Activated T-helper 17 cell treated with anti-CD3 and anti-CD28 coated beads, Interleukin-2, amount 50 U/mL, for 72 hours (primary cell): ENCODE measurements around the gene BRD7. TPM values are rescaled to one million over a fixed set of nuclear protein-coding genes. Genes with fewer than 3 reads are reported as not detected.
"Not testable (repeated sequence)": the region's sequence is repeated elsewhere in the genome, so short reads cannot be mapped to it uniquely, and the experiment has no call there.

ENCODE experiments used
- ATAC-seq: fragments of 150-1000 bp; cut with Tn5 transposase; replicated peaks from 2 replicates; pipeline ENCODE4 v1.10.0; 2021; ENCODE audit warnings: mild to moderate bottlenecking, moderate library complexity
- H3K27ac Mint-ChIP-seq: one replicate; pipeline ENCODE4 v1.8.0; 2022; ENCODE audit warnings: mixed read lengths
- H3K27me3 Mint-ChIP-seq: one replicate; pipeline ENCODE4 v1.8.0; 2022; ENCODE audit warnings: mixed read lengths
- H3K36me3 Mint-ChIP-seq: one replicate; pipeline ENCODE4 v1.8.0; 2022; ENCODE audit warnings: low read depth, mild to moderate bottlenecking, mixed read lengths
- H3K4me1 Mint-ChIP-seq: one replicate; pipeline ENCODE4 v1.8.0; 2022; ENCODE audit warnings: mixed read lengths
- H3K4me3 Mint-ChIP-seq: one replicate; pipeline ENCODE4 v1.8.0; 2022; ENCODE audit warnings: mild to moderate bottlenecking, mixed read lengths
- H3K9me3 Mint-ChIP-seq: one replicate; pipeline ENCODE4 v1.8.0; 2022; ENCODE audit warnings: mixed read lengths
- total RNA-seq, 2 donors: library from RNA; stranded (reverse); gene quantifications; one replicate each; pipeline ENCODE4 v1.2.3, GENCODE V29; 2022

Gene BRD7
- total RNA-seq, 2 donors from 2014 or later: 53.5 to 63.9 TPM

- no peak overlapping the region for H3K4me3 Mint-ChIP-seq
- no peaks in the 10 kb centered on the region for H3K9me3 Mint-ChIP-seq
- H3K36me3 Mint-ChIP-seq: peaks cover 95% of the 10 kb centered on the region
- H3K4me1 Mint-ChIP-seq: peaks cover 22% of the 10 kb centered on the region
- ATAC-seq: no peak
- peak overlapping the region; percentile 39 for H3K27ac Mint-ChIP-seq
- no peaks in the 10 kb centered on the region for H3K27me3 Mint-ChIP-seq
Observed at GRCh38 chr16:50354629-50355456, 13.9 kb downstream of the BRD7 start.

GRCh38 chr16:50354082-50354481 is 14.7 kb downstream of the BRD7 start:
- H3K4me3 Mint-ChIP-seq: no peak overlapping the region
- H3K36me3 Mint-ChIP-seq: peaks cover 95% of the 10 kb centered on the region
- peaks cover 16% of the 10 kb centered on the region for H3K4me1 Mint-ChIP-seq
- H3K27me3 Mint-ChIP-seq: no peaks in the 10 kb centered on the region
- H3K27ac Mint-ChIP-seq: no peak overlapping the region
- H3K9me3 Mint-ChIP-seq: no peaks in the 10 kb centered on the region
- no peak for ATAC-seq

DNA sequence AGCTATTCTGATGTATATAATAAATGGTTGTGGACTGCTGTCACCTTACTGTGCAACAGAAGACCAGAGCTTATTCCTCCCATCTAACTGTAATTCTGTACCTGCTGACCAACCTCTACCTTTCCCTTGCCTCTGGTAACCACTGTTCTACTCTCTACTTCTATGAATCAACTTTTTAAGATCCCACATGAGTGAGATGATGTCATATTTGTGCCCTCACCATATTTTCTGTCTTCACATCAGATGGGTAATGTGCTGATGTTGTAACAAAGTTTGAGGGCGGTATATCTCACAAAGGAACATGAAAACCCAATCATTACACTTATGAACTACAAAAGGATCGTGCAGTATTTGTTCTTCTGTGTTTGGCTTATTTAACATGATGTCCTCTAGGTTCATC is 16.8 kb downstream of the BRD7 start:
- no peaks in the 10 kb centered on the region for H3K9me3 Mint-ChIP-seq
- no peak overlapping the region for H3K27ac Mint-ChIP-seq
- peak; percentile 92 for ATAC-seq
- H3K36me3 Mint-ChIP-seq: peaks cover 95% of the 10 kb centered on the region
- H3K27me3 Mint-ChIP-seq: no peaks in the 10 kb centered on the region
- no peak overlapping the region for H3K4me3 Mint-ChIP-seq
- H3K4me1 Mint-ChIP-seq: peaks cover 21% of the 10 kb centered on the region

- Mint-ChIP-seq H3K4me3 (no peak overlapping the region), H3K27ac (no peak overlapping the region), H3K4me1 (peaks cover 25% of the 10 kb centered on the region), H3K9me3 (no peaks in the 10 kb centered on the region), H3K27me3 (no peaks in the 10 kb centered on the region), H3K36me3 (peaks cover 100% of the 10 kb centered on the region)
- peak; percentile 39 for ATAC-seq
Observed at GRCh38 chr16:50351116-50351515, 17.7 kb downstream of the BRD7 start.

- H3K4me3 Mint-ChIP-seq, H3K27me3 Mint-ChIP-seq, ATAC-seq, H3K27ac Mint-ChIP-seq, H3K9me3 Mint-ChIP-seq: not testable (repeated sequence)
- peaks cover 13% of the 10 kb centered on the region for H3K4me1 Mint-ChIP-seq
- peaks cover 97% of the 10 kb centered on the region for H3K36me3 Mint-ChIP-seq
Observed at GRCh38 chr16:50345210-50345609, 23.6 kb downstream of the BRD7 start.

DNA sequence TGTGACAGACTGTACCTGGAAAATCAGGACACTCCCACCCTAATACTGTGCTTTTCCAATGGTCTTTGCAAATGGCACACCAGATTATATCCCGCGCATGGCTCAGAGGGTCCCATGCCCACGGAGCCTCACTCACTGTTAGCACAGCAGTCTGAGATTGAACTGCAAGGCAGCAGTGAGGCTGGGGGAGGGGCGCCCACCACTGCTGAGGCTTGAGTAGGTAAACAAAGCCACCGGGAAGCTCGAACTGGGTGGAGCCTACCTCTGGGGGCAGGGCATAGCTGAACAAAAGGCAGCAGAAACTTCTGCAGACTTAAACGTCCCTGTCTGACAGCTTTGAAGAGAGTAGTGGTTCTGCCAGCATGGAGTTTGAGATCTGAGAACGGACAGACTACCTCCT is 25.2 kb downstream of the BRD7 start:
- Mint-ChIP-seq H3K4me1 (peaks cover 17% of the 10 kb centered on the region), H3K36me3 (peaks cover 96% of the 10 kb centered on the region)
- H3K4me3 Mint-ChIP-seq, H3K27ac Mint-ChIP-seq, H3K9me3 Mint-ChIP-seq, ATAC-seq, H3K27me3 Mint-ChIP-seq: not testable (repeated sequence)

DNA sequence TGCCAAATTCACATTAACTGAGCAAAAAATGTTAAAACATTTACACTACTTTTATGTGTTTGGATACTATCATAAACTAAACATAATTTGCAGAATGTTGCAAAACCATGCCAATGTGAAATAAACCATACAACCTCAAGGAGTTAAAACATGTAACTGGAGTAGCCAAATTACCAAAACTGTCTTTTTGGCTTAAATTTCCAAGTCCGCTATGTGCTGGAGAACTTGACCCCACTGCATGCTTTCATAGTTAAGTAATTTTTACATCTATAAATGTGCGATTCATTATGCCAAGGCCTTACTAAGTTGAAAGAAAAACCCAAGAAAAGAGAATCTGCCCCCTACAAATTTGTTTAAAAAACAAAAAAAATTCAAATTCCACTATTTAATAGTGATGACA is 28.2 kb downstream of the BRD7 start:
- Mint-ChIP-seq H3K4me3 (no peak overlapping the region), H3K36me3 (peaks cover 89% of the 10 kb centered on the region), H3K9me3 (no peaks in the 10 kb centered on the region), H3K27ac (no peak overlapping the region), H3K27me3 (no peaks in the 10 kb centered on the region), H3K4me1 (peaks cover 21% of the 10 kb centered on the region)
- no peak for ATAC-seq

DNA sequence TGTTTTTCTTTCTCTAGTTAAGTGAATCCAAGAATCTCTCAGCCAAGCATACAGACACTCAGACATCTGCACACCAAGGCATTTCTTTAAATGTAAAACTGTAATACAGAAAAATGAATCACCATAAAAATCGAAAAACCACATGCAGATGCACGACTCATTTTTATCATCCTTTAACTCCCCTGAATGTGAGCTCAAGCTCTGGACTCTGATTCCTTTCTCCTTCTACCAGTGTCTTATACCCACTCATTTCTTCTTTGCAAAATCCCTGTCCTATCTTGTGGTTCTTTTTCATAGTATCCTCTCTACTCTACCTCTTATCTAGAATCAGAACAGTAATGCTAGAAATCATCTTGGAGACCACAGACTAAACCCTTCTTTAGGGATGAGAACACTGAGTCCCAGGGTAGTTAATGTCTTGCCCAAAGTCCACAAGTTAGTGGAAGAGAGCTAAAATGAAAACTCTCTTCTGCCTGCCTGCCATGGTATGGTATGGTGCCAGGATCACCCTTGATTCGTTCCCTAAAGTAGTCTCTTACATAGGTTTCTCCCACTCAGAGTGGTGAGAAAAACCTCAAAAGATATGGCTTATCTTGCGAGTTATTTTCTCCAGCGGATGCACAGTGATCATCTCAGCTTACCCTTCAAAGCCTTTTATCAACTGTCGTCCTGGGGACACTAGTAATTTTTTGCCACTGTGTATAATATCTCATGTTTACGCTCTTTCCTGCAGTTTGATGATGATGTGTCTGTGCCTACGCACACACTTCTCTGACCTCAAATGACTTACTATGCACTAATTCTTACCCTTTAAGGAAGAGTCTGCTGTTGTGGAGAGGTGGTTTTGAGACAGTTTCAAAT is 30.2 kb downstream of the BRD7 start:
- peak; percentile 72 for ATAC-seq
- no peaks in the 10 kb centered on the region for H3K27me3 Mint-ChIP-seq
- H3K27ac Mint-ChIP-seq: peak overlapping the region; percentile 98
- peaks cover 32% of the 10 kb centered on the region for H3K4me1 Mint-ChIP-seq
- peaks cover 88% of the 10 kb centered on the region for H3K36me3 Mint-ChIP-seq
- peak overlapping the region; percentile 85 for H3K4me3 Mint-ChIP-seq
- no peaks in the 10 kb centered on the region for H3K9me3 Mint-ChIP-seq

DNA sequence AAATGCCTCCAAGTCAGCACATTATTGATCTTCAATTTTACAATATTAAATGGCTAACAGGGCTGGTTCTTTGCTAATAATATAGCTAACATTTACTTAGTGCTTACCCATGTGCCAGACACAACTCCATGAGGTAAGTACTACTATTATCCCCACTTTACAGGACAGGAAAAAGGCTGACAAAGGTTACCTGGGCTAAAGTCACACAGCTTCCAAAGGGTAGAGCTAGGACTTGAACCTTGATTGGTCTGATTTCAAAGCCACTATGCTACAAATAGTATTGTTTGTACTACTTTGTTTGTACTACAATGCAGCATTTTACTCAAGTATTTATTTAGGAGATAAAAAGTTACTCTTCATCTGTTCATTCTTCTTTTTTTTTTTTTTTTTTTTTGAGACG is 31.9 kb downstream of the BRD7 start:
- H3K36me3 Mint-ChIP-seq: peaks cover 88% of the 10 kb centered on the region
- H3K4me3 Mint-ChIP-seq: peak overlapping the region; percentile 85
- H3K4me1 Mint-ChIP-seq: peaks cover 42% of the 10 kb centered on the region

DNA sequence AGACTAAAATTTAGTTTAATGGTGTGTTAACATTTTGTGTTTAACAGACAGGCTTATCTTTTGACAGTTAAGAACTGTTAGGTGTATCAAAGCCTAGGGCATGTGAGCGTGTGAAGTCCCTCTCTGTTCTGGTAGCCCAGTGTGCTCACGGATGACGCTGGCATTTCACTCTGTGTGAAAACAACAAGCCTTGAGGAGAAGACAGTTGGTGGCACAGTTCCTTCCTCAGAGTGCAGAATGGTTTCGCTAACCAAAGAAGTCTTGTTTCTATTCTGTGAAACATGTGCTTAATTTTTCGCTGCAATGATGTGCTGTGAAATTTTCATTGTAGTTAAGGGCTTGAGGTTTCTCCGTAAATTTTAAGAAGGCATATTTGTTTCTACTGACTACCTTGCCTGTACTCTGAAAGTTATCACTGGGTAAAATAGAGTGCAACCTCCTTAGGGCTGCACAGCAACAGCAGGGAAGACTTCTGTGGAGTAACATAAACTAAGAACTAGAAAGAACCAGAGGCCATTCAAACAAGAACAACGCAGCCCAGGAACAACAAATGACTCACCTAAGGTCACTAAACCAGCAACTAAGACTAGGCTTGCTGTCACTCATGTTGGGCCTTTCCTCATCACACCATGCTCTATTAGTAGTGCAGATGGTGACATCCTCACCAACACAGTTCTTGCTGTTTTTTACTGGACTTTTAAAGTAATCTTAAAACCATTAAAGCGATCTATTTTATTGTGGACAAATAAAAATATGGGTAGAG is 33.4 kb downstream of the BRD7 start:
- peak overlapping the region; percentile 95 for H3K27ac Mint-ChIP-seq
- no peaks in the 10 kb centered on the region for H3K27me3 Mint-ChIP-seq
- peak; percentile 66 for ATAC-seq
- H3K36me3 Mint-ChIP-seq: peaks cover 91% of the 10 kb centered on the region
- H3K9me3 Mint-ChIP-seq: no peaks in the 10 kb centered on the region
- peak overlapping the region; percentile 68 for H3K4me3 Mint-ChIP-seq
- peaks cover 48% of the 10 kb centered on the region for H3K4me1 Mint-ChIP-seq

More for the DNA sequence above, 31.9 kb downstream of the BRD7 start:
- ATAC-seq: no peak
- H3K27ac Mint-ChIP-seq: peak overlapping the region; percentile 98
- no peaks in the 10 kb centered on the region for H3K27me3 Mint-ChIP-seq
- H3K9me3 Mint-ChIP-seq: no peaks in the 10 kb centered on the region

DNA sequence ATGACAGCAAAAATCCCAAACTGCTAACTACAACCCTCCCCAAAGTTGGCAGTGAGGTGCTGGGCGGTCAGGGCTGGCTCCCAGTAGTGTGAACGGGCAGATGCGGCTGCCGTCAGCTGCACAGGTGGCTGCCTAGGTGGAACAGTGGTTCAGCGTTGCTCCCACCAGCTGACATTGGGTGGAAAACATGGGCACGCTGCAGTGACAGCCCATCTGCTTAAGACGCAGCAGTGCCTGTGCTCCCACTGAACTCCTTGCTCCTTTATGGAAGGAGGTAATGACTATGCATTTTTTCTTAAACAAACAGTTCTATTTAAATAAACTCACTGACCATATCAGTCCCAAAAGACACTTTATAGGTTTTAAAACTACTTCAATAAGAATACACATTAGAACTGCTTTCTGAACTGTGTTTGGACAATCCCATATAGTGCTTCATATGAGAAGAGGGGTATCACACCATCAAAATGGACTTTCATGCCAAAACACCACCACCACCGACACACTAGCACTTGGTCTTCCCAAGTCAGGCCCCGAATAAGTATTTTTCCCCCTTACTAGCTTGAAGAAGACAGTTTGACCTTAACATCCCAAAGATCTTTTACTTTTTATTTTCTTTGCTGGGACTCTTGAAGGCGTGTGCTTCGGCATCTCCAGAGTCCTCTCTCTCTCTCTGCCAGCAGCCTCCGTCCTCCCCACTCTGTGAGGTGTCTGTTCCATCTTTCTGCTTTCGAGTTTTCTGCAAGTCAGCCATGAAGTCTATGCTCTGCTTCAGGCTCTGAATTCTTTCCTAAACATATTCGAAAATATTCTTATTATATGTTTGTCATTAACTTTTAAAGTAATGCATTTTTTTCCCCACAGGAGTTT is 34.4 kb downstream of the BRD7 start:
- Mint-ChIP-seq H3K9me3 (no peaks in the 10 kb centered on the region), H3K27ac (peak overlapping the region; percentile 95), H3K4me3 (peak overlapping the region; percentile 68), H3K36me3 (peaks cover 92% of the 10 kb centered on the region), H3K4me1 (peaks cover 54% of the 10 kb centered on the region), H3K27me3 (no peaks in the 10 kb centered on the region)
- ATAC-seq: no peak

- no peak for ATAC-seq
- no peak overlapping the region for H3K4me3 Mint-ChIP-seq
- H3K27me3 Mint-ChIP-seq: no peaks in the 10 kb centered on the region
- peaks cover 45% of the 10 kb centered on the region for H3K4me1 Mint-ChIP-seq
- no peaks in the 10 kb centered on the region for H3K9me3 Mint-ChIP-seq
- peaks cover 89% of the 10 kb centered on the region for H3K36me3 Mint-ChIP-seq
- H3K27ac Mint-ChIP-seq: peak overlapping the region; percentile 85
Observed at GRCh38 chr16:50332599-50332998, 36.2 kb downstream of the BRD7 start.

- Mint-ChIP-seq H3K27ac (peak overlapping the region; percentile 85), H3K9me3 (no peaks in the 10 kb centered on the region), H3K4me1 (peaks cover 50% of the 10 kb centered on the region), H3K4me3 (no peak overlapping the region), H3K27me3 (no peaks in the 10 kb centered on the region), H3K36me3 (peaks cover 81% of the 10 kb centered on the region)
- no peak for ATAC-seq
Observed at GRCh38 chr16:50331570-50331969, 37.2 kb downstream of the BRD7 start.
